Measurements from ENCODE around the gene MCL1. TPM values are rescaled to one million over a fixed set of nuclear protein-coding genes. Genes with fewer than 3 reads are reported as not detected.

Gene MCL1
- total and polyA plus RNA-seq, 2 of the 13 experiments (the other 11 are each of a cell fraction or from before 2014, with no cell fraction given) = 69.5 to 125 TPM

GRCh38 chr1:150561974-150562445 lies 17.4 kb downstream of the MCL1 start (continued):
- TF ChIP-seq RNF219 (CRISPR knock-in tag; IDR thresholded peaks at IDR 0.05) = peak; percentile 21; the same call in 1 of the 2 replicates
- no peak for TF ChIP-seq ZNF44 (CRISPR knock-in tag; IDR thresholded peaks at IDR 0.05)
- TF ChIP-seq, protein P1, sequence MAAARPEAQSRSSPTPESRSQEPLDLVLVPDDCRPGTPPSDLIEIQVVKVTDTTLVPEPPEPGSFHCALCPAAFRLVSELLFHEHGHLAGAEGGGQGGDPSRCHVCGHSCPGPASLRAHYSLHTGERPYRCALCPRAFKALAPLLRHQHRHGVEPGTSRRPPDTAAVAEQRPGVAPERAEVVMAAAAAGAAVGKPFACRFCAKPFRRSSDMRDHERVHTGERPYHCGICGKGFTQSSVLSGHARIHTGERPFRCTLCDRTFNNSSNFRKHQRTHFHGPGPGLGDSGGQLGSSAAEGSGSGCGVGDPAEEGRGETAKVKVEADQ (CRISPR knock-in tag; IDR thresholded peaks at IDR 0.05; ENCODE audit: borderline replicate concordance) = no peak
- TF ChIP-seq CREM (IDR thresholded peaks at IDR 0.05) = peak; percentile 69
- TF ChIP-seq CREM (CRISPR knock-in tag; IDR thresholded peaks at IDR 0.05) = no peak
- TF ChIP-seq ZNF547 (CRISPR knock-in tag; IDR thresholded peaks at IDR 0.05) = no peak
- peak; percentile 39; the same call in 1 of the 2 replicates for TF ChIP-seq ZKSCAN8 (CRISPR knock-in tag; IDR thresholded peaks at IDR 0.05; ENCODE audit: borderline replicate concordance)
- peak; percentile 43; the same call in 1 of the 2 replicates for TF ChIP-seq HDAC1 (CRISPR knock-in tag; IDR thresholded peaks at IDR 0.05)
- TF ChIP-seq ZMYM3 (CRISPR knock-in tag; IDR thresholded peaks at IDR 0.05) = no peak; the same call in 1 of the 2 replicates
- no peak for TF ChIP-seq ZNF558 (CRISPR knock-in tag; IDR thresholded peaks at IDR 0.05; ENCODE audit: borderline replicate concordance)
- TF ChIP-seq HOXA5 (CRISPR knock-in tag; IDR thresholded peaks at IDR 0.05) = no peak
- TF ChIP-seq MLLT10 (CRISPR knock-in tag; IDR thresholded peaks at IDR 0.05) = no peak
- TF ChIP-seq MAFF (IDR thresholded peaks at IDR 0.05; ENCODE audit: low read depth, low read length) = no peak
- TF ChIP-seq SRSF1 (optimal IDR thresholded peaks at IDR 0.05; ENCODE audit: low read depth, low read length) = peak; percentile 38
- no peak for TF ChIP-seq ETV5 (CRISPR knock-in tag; IDR thresholded peaks at IDR 0.05; ENCODE audit: borderline replicate concordance)
- TF ChIP-seq NR2F6 (IDR thresholded peaks at IDR 0.05) = peak; percentile 42; the same call in 1 of the 2 replicates
- TF ChIP-seq NR2F6 (CRISPR knock-in tag; IDR thresholded peaks at IDR 0.05) = peak; percentile 71; the same call in 1 of the 2 replicates
- TF ChIP-seq RARG (CRISPR knock-in tag; IDR thresholded peaks at IDR 0.05; ENCODE audit: low read depth) = no peak
- no peak for TF ChIP-seq MXD4 (CRISPR knock-in tag; IDR thresholded peaks at IDR 0.05)
- peak; percentile 71 for TF ChIP-seq THAP11 (CRISPR knock-in tag; IDR thresholded peaks at IDR 0.05)
- TF ChIP-seq, protein P2, sequence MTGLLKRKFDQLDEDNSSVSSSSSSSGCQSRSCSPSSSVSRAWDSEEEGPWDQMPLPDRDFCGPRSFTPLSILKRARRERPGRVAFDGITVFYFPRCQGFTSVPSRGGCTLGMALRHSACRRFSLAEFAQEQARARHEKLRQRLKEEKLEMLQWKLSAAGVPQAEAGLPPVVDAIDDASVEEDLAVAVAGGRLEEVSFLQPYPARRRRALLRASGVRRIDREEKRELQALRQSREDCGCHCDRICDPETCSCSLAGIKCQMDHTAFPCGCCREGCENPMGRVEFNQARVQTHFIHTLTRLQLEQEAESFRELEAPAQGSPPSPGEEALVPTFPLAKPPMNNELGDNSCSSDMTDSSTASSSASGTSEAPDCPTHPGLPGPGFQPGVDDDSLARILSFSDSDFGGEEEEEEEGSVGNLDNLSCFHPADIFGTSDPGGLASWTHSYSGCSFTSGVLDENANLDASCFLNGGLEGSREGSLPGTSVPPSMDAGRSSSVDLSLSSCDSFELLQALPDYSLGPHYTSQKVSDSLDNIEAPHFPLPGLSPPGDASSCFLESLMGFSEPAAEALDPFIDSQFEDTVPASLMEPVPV (CRISPR knock-in tag; IDR thresholded peaks at IDR 0.05) = peak; percentile 53; the same call in 1 of the 2 replicates
- no peak for TF ChIP-seq YY1 (IDR thresholded peaks at IDR 0.05; ENCODE audit: insufficient read depth, insufficient replicate concordance, low read depth, low read length)
- no peak; the same call in 1 of the 2 replicates for TF ChIP-seq ZNF772 (CRISPR knock-in tag; IDR thresholded peaks at IDR 0.05)
- no peak for TF ChIP-seq NAIF1 (CRISPR knock-in tag; IDR thresholded peaks at IDR 0.05; ENCODE audit: borderline replicate concordance)
- TF ChIP-seq USF2 (IDR thresholded peaks at IDR 0.05; ENCODE audit: low read depth, low read length) = peak; percentile 70
- TF ChIP-seq USF2 (CRISPR knock-in tag; IDR thresholded peaks at IDR 0.05; ENCODE audit: borderline replicate concordance) = peak; percentile 85; the same call in 1 of the 2 replicates
